SK-N-SH (cell line): Measurements from ENCODE around the gene NREP.

Experiments used
- CHD2 ChIP-seq: fragments of 150-350 bp; IDR thresholded peaks from 2 replicates; pipeline ENCODE4 v1.6.1; 2018; ENCODE audit warnings: low read length; ENCODE audit not compliant: partially characterized antibody
- EZH2phosphoT487 ChIP-seq: fragments of 200-600 bp; sonication (generic); IDR thresholded peaks from 2 replicates; pipeline ENCODE4 v1.6.1; 2017; ENCODE audit warnings: low read depth, mixed run types, mild to moderate bottlenecking, antibody characterized with exemption, moderate library complexity, borderline replicate concordance
- RFX5 ChIP-seq: IDR thresholded peaks from 2 replicates; pipeline ENCODE4 v1.6.1; 2012; ENCODE audit warnings: mild to moderate bottlenecking, improper control_type of control experiment, low read length
- TCF12 ChIP-seq: IDR thresholded peaks from 2 replicates; pipeline ENCODE4 v1.4.0; 2012
- TF ChIP-seq, protein P1 (sequence below): fragments of 200-600 bp; sonication (generic); IDR thresholded peaks from 2 replicates; pipeline ENCODE4 v1.6.1; 2017; ENCODE audit warnings: antibody characterized with exemption, mild to moderate bottlenecking, moderate library complexity
- TF ChIP-seq, protein P2 (sequence below): fragments of 150-350 bp; IDR thresholded peaks from 2 replicates; pipeline ENCODE4 v1.6.1; 2017; ENCODE audit warnings: antibody characterized with exemption, low read length, low read depth, borderline replicate concordance

DNA sequence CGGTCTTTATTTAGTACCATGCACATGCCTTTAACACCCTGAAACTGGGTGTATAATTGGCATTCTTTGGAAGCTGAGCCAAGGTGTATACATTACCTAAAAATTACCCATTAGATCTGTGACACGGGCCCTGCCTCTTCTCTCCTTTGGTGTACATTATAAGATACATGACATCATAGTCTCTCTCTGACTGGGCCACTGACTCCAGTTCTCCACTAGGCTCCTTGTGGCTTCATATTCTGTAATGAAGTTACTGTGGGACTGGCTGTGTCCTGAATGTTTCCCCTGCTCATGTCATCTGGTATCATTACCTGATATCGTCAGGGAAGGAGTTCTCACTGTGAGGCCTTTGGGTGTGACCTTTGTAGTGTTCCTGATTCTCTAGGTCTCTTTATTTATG, 65.5 kb downstream of the NREP start:
- TF ChIP-seq RFX5 (no peak), CHD2 (no peak), TCF12 (no peak), EZH2phosphoT487 (no peak)
- TF ChIP-seq, protein P1, sequence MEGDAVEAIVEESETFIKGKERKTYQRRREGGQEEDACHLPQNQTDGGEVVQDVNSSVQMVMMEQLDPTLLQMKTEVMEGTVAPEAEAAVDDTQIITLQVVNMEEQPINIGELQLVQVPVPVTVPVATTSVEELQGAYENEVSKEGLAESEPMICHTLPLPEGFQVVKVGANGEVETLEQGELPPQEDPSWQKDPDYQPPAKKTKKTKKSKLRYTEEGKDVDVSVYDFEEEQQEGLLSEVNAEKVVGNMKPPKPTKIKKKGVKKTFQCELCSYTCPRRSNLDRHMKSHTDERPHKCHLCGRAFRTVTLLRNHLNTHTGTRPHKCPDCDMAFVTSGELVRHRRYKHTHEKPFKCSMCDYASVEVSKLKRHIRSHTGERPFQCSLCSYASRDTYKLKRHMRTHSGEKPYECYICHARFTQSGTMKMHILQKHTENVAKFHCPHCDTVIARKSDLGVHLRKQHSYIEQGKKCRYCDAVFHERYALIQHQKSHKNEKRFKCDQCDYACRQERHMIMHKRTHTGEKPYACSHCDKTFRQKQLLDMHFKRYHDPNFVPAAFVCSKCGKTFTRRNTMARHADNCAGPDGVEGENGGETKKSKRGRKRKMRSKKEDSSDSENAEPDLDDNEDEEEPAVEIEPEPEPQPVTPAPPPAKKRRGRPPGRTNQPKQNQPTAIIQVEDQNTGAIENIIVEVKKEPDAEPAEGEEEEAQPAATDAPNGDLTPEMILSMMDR = no peak
- TF ChIP-seq, protein P2, sequence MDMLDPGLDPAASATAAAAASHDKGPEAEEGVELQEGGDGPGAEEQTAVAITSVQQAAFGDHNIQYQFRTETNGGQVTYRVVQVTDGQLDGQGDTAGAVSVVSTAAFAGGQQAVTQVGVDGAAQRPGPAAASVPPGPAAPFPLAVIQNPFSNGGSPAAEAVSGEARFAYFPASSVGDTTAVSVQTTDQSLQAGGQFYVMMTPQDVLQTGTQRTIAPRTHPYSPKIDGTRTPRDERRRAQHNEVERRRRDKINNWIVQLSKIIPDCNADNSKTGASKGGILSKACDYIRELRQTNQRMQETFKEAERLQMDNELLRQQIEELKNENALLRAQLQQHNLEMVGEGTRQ = no peak
